GM23338 (cell line): ENCODE results near the gene GHR.

ENCODE experiments used
- CREB1 ChIP-seq: fragments of 250-450 bp; sonication (Bioruptor Pico); IDR thresholded peaks from 2 replicates; pipeline ENCODE4 v1.5.0; 2020; ENCODE audit warnings: low read depth, mild to moderate bottlenecking, moderate library complexity
- EZH2 ChIP-seq: fragments of 200-600 bp; sonication (generic); IDR thresholded peaks from one replicate; pipeline ENCODE4 v1.8.0; 2017; ENCODE audit warnings: antibody characterized with exemption, mild to moderate bottlenecking, low read depth; ENCODE audit not compliant: unreplicated experiment
- EZH2phosphoT487 ChIP-seq: fragments of 200-600 bp; sonication (generic); IDR thresholded peaks from one replicate; pipeline ENCODE4 v1.8.1; 2018; ENCODE audit warnings: antibody characterized with exemption; ENCODE audit not compliant: unreplicated experiment
- JUNB ChIP-seq: IDR thresholded peaks from one replicate; pipeline ENCODE4 v1.6.1; 2016; ENCODE audit warnings: antibody characterized with exemption; ENCODE audit not compliant: unreplicated experiment
- POLR2AphosphoS5 ChIP-seq: IDR thresholded peaks from 2 replicates; pipeline ENCODE4 v1.6.1; 2016; ENCODE audit warnings: antibody characterized with exemption, low read depth
- STAT1 ChIP-seq: IDR thresholded peaks from one replicate; pipeline ENCODE4 v1.6.1; 2016; ENCODE audit warnings: antibody characterized with exemption; ENCODE audit not compliant: unreplicated experiment
- ZNF114 ChIP-seq: fragments of 250-450 bp; sonication (Bioruptor Pico); IDR thresholded peaks from 2 replicates; pipeline ENCODE4 v1.5.0; 2020; ENCODE audit warnings: mild to moderate bottlenecking, moderate library complexity
- ZNF331 ChIP-seq: fragments of 250-450 bp; sonication (Bioruptor Pico); IDR thresholded peaks from 2 replicates; pipeline ENCODE4 v1.5.0; 2020; ENCODE audit warnings: low read depth, mild to moderate bottlenecking, moderate library complexity
- TF ChIP-seq, protein P1 (sequence below), 2 experiments: fragments of 200-600 bp in 1 of 2; sonication (generic) in 1 of 2; conservative IDR thresholded peaks; 2 replicates each; pipeline versions ENCODE4 v1.5.1 to v1.6.1; 2016 to 2017; ENCODE audit warnings: antibody characterized with exemption in 2 of 2, low read depth in 2 of 2, mild to moderate bottlenecking in 2 of 2, moderate library complexity in 1 of 2
- TF ChIP-seq, protein P2 (sequence below): IDR thresholded peaks from one replicate; pipeline ENCODE4 v1.6.1; 2018; ENCODE audit warnings: antibody characterized with exemption; ENCODE audit not compliant: unreplicated experiment

DNA sequence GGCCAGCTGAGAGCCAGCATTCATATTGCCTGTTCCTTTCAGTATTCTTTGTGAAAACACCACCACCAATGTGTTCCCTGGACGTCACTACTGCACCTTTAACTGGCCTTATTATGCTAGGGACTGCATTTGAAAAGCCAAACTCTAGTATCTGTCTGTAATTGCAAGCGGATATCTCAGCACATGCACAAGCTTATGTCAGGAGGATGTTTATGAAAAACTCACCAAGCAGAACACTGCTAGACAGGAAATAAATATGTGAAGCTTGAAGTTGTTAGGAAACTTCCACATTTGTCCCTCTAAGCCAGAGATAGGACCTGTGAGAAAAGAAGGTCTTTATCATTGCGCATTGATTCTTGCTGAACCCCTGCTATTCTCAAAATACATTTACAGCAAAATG lies 198.0 kb downstream of the GHR start:
- TF ChIP-seq, protein P1, sequence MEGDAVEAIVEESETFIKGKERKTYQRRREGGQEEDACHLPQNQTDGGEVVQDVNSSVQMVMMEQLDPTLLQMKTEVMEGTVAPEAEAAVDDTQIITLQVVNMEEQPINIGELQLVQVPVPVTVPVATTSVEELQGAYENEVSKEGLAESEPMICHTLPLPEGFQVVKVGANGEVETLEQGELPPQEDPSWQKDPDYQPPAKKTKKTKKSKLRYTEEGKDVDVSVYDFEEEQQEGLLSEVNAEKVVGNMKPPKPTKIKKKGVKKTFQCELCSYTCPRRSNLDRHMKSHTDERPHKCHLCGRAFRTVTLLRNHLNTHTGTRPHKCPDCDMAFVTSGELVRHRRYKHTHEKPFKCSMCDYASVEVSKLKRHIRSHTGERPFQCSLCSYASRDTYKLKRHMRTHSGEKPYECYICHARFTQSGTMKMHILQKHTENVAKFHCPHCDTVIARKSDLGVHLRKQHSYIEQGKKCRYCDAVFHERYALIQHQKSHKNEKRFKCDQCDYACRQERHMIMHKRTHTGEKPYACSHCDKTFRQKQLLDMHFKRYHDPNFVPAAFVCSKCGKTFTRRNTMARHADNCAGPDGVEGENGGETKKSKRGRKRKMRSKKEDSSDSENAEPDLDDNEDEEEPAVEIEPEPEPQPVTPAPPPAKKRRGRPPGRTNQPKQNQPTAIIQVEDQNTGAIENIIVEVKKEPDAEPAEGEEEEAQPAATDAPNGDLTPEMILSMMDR (conservative IDR thresholded peaks at IDR 0.05; ENCODE audit: low read depth in 2 of 2): no peak
- TF ChIP-seq EZH2 (no peak), ZNF331 (CRISPR knock-in tag) (no peak), POLR2AphosphoS5 (no peak), ZNF114 (no peak), EZH2phosphoT487 (no peak), CREB1 (CRISPR knock-in tag) (no peak), STAT1 (no peak), JUNB (no peak)
- TF ChIP-seq, protein P2, sequence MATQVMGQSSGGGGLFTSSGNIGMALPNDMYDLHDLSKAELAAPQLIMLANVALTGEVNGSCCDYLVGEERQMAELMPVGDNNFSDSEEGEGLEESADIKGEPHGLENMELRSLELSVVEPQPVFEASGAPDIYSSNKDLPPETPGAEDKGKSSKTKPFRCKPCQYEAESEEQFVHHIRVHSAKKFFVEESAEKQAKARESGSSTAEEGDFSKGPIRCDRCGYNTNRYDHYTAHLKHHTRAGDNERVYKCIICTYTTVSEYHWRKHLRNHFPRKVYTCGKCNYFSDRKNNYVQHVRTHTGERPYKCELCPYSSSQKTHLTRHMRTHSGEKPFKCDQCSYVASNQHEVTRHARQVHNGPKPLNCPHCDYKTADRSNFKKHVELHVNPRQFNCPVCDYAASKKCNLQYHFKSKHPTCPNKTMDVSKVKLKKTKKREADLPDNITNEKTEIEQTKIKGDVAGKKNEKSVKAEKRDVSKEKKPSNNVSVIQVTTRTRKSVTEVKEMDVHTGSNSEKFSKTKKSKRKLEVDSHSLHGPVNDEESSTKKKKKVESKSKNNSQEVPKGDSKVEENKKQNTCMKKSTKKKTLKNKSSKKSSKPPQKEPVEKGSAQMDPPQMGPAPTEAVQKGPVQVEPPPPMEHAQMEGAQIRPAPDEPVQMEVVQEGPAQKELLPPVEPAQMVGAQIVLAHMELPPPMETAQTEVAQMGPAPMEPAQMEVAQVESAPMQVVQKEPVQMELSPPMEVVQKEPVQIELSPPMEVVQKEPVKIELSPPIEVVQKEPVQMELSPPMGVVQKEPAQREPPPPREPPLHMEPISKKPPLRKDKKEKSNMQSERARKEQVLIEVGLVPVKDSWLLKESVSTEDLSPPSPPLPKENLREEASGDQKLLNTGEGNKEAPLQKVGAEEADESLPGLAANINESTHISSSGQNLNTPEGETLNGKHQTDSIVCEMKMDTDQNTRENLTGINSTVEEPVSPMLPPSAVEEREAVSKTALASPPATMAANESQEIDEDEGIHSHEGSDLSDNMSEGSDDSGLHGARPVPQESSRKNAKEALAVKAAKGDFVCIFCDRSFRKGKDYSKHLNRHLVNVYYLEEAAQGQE: no peak
